ENCODE data around the gene OR11H7. TPM values are rescaled to one million over a fixed set of nuclear protein-coding genes. Genes with fewer than 3 reads are reported as not detected.
A peak's percentile ranks its signal among the peaks of the same experiment; 100 is the strongest.

OR11H7 gene
- total RNA-seq, 1 experiment from 2014 or later: not detected

GRCh38 chr14:20180486-20180885, 48.3 kb upstream of the OR11H7 start:
- no peak overlapping the region for H3K9ac ChIP-seq (ENCODE audit: low read length)
- intact Hi-C loops (cut with micrococcal nuclease): no loop called here
- H3K4me3 ChIP-seq (ENCODE audit: low read length): no peak overlapping the region
- TF ChIP-seq EZH2 (IDR thresholded peaks at IDR 0.05; ENCODE audit: low read length, unreplicated experiment): no peak
- no peak for TF ChIP-seq EZH2phosphoT487 (IDR thresholded peaks at IDR 0.05; ENCODE audit: borderline replicate concordance, low read length)
- no peak for TF ChIP-seq CTCF (conservative IDR thresholded peaks at IDR 0.05; ENCODE audit: low read depth, low read length)
- no peak overlapping the region for H3K27ac ChIP-seq (ENCODE audit: low read length)
- H3K4me2 ChIP-seq (ENCODE audit: low read length): no peak overlapping the region
- H3K27me3 ChIP-seq (ENCODE audit: low read length): peaks cover 7% of the 10 kb centered on the region; the same call in 1 of the 2 replicates
- H4K20me1 ChIP-seq (ENCODE audit: low read length): no peaks in the 10 kb centered on the region
- no peaks in the 10 kb centered on the region for H3K4me1 ChIP-seq (ENCODE audit: insufficient read depth, low read length)
- CTCF ChIA-PET: no interaction called here
- H3F3A ChIP-seq (ENCODE audit: low read length, unreplicated experiment): no peaks in the 10 kb centered on the region
- POLR2A ChIA-PET (ENCODE audit: unreplicated experiment): no interaction called here
- H3K36me3 ChIP-seq (ENCODE audit: low read depth, low read length): no peaks in the 10 kb centered on the region
- DNase-seq: peak; percentile 21
- no peaks in the 10 kb centered on the region for H3K79me2 ChIP-seq (ENCODE audit: low read length)
- no peaks in the 10 kb centered on the region for H3K9me2 ChIP-seq (replicated peaks; ENCODE audit: low read length)
- no TSS peak for BruUV-seq (replicated peaks)
- no peak overlapping the region for H2AFZ ChIP-seq (ENCODE audit: low read length)
- H3K9me3 ChIP-seq (ENCODE audit: low read length): no peaks in the 10 kb centered on the region
- ATAC-seq: no peak

- Histone ChIP-seq H3K27ac (ENCODE audit: low read length) (no peak overlapping the region), H3K9me3 (ENCODE audit: low read length) (no peaks in the 10 kb centered on the region), H3K27me3 (ENCODE audit: low read length) (no peaks in the 10 kb centered on the region; the same call in 1 of the 2 replicates), H3K4me3 (ENCODE audit: low read length) (no peak overlapping the region), H3F3A (ENCODE audit: low read length, unreplicated experiment) (no peaks in the 10 kb centered on the region), H3K4me2 (ENCODE audit: low read length) (no peak overlapping the region), H4K20me1 (ENCODE audit: low read length) (no peaks in the 10 kb centered on the region), H3K36me3 (ENCODE audit: low read depth, low read length) (no peaks in the 10 kb centered on the region), H3K4me1 (ENCODE audit: insufficient read depth, low read length) (no peaks in the 10 kb centered on the region), H3K9me2 (replicated peaks; ENCODE audit: low read length) (no peaks in the 10 kb centered on the region), H3K79me2 (ENCODE audit: low read length) (no peaks in the 10 kb centered on the region), H2AFZ (ENCODE audit: low read length) (no peak overlapping the region), H3K9ac (ENCODE audit: low read length) (no peak overlapping the region)
- intact Hi-C loops (cut with micrococcal nuclease): no loop called here
- CTCF ChIA-PET: no interaction called here
- DNase-seq (no peak), ATAC-seq (no peak)
- TF ChIP-seq CTCF (conservative IDR thresholded peaks at IDR 0.05; ENCODE audit: low read depth, low read length): no peak
- no peak for TF ChIP-seq EZH2 (IDR thresholded peaks at IDR 0.05; ENCODE audit: low read length, unreplicated experiment)
- TF ChIP-seq EZH2phosphoT487 (IDR thresholded peaks at IDR 0.05; ENCODE audit: borderline replicate concordance, low read length): no peak
- no TSS peak for BruUV-seq (replicated peaks)
- POLR2A ChIA-PET (ENCODE audit: unreplicated experiment): no interaction called here
Measured at GRCh38 chr14:20184181-20184580, 44.6 kb upstream of the OR11H7 start.

- Histone ChIP-seq H3K27me3 (ENCODE audit: low read length) (peaks cover 43% of the 10 kb centered on the region), H3K27ac (ENCODE audit: low read length) (no peak within 1 kb of the TSS), H3K4me2 (ENCODE audit: low read length) (no peak within 1 kb of the TSS), H3K36me3 (ENCODE audit: low read depth, low read length) (no peaks in the 10 kb centered on the region), H3K4me1 (ENCODE audit: insufficient read depth, low read length) (no peaks in the 10 kb centered on the region), H2AFZ (ENCODE audit: low read length) (no peak within 1 kb of the TSS), H4K20me1 (ENCODE audit: low read length) (no peaks in the 10 kb centered on the region), H3K9me2 (replicated peaks; ENCODE audit: low read length) (no peaks in the 10 kb centered on the region), H3F3A (ENCODE audit: low read length, unreplicated experiment) (no peaks in the 10 kb centered on the region), H3K4me3 (ENCODE audit: low read length) (no peak within 1 kb of the TSS), H3K9ac (ENCODE audit: low read length) (no peak within 1 kb of the TSS), H3K79me2 (ENCODE audit: low read length) (no peaks in the 10 kb centered on the region), H3K9me3 (ENCODE audit: low read length) (no peaks in the 10 kb centered on the region)
- ChIA-PET CTCF (no interaction called here), POLR2A (ENCODE audit: unreplicated experiment) (no interaction called here)
- ATAC-seq (no peak), DNase-seq (no peak)
- no TSS peak for BruUV-seq (replicated peaks)
- TF ChIP-seq EZH2phosphoT487 (IDR thresholded peaks at IDR 0.05; ENCODE audit: borderline replicate concordance, low read length) (no peak), EZH2 (IDR thresholded peaks at IDR 0.05; ENCODE audit: low read length, unreplicated experiment) (no peak), CTCF (conservative IDR thresholded peaks at IDR 0.05; ENCODE audit: low read depth, low read length) (no peak)
- intact Hi-C loops (cut with micrococcal nuclease): no loop called here
Measured at GRCh38 chr14:20190596-20190995, 38.2 kb upstream of the OR11H7 start, which contains the start of gene OR11G2. Gene OR11G2 (plus strand): TSS chr14:20190896. CDS start chr14:20197438, 6,542 bp downstream.

Measured in PC-3 (cell line).